Endothelial cell of umbilical vein (primary cell): ENCODE results near the gene CCL2. TPM values are rescaled to one million over a fixed set of nuclear protein-coding genes. Genes with fewer than 3 reads are reported as not detected.

ENCODE experiments used
- BruUV-seq: library from RNA; stranded (reverse); fragments of 400-500 nt; replicated peaks from 2 replicates; lab custom pipeline; 2021; lab: Mats Ljungman, UMichigan
- CTCF ChIA-PET: fragments of 300-600, 350-600 bp; sonication (Branson Sonifier 250); formaldehyde crosslinking; loops from one replicate; lab custom pipeline; 2021; ENCODE audit warnings: antibody characterized with exemption, inconsistent platforms; lab: Charles Lee
- POLR2A ChIA-PET: fragments of 300-600, 350-600 bp; sonication (Branson Sonifier 250); formaldehyde crosslinking; loops from one replicate; lab custom pipeline; 2021; ENCODE audit warnings: antibody characterized with exemption, inconsistent platforms; lab: Charles Lee
- DNase-seq: peaks from one replicate; pipeline ENCODE4 v3.0.0-alpha.2; 2011; ENCODE audit warnings: low read depth, low spot score
- FAIRE-seq: peaks from 2 replicates; lab custom pipeline; 2011; peaks lifted over from hg19 to GRCh38; lab: Jason Lieb, UNC
- H2AFZ ChIP-seq: 2 replicates; pipeline ENCODE4 v1.6.0; 2012; ENCODE audit warnings: low read depth, low read length, control low read depth, inconsistent platforms
- H3K27ac ChIP-seq: 2 replicates; pipeline ENCODE4 v1.5.1; 2011; ENCODE audit warnings: low read depth, mild to moderate bottlenecking, control low read depth, low read length, moderate library complexity; ENCODE audit not compliant: insufficient read depth
- H3K27me3 ChIP-seq, 2 experiments: 2 replicates each; pipeline versions ENCODE4 v1.6.0 to v1.6.1; 2011; ENCODE audit warnings: low read length in 2 of 2, mixed read lengths in 1 of 2; ENCODE audit not compliant: control insufficient read depth in 2 of 2, insufficient read depth in 2 of 2
- H3K36me3 ChIP-seq, 2 experiments: 2 replicates in 1 of 2; 3 replicates in 1 of 2; pipeline ENCODE4 v1.5.1; 2011; ENCODE audit warnings: low read length in 2 of 2, mild to moderate bottlenecking in 1 of 2, moderate library complexity in 1 of 2; ENCODE audit not compliant: control insufficient read depth in 2 of 2, insufficient read depth in 2 of 2; ENCODE audit errors: extremely low read depth in 1 of 2
- H3K4me1 ChIP-seq: 3 replicates; pipeline ENCODE4 v1.5.1; 2011; ENCODE audit warnings: mild to moderate bottlenecking, low read length; ENCODE audit not compliant: control insufficient read depth, insufficient read depth; ENCODE audit errors: extremely low read depth
- H3K4me2 ChIP-seq: 2 replicates; pipeline ENCODE4 v1.6.1; 2011; ENCODE audit warnings: low read length, control low read depth, mixed read lengths; ENCODE audit not compliant: insufficient read depth
- H3K4me3 ChIP-seq, 3 experiments: fragments of 200-600 bp in 1 of 3; sonication (generic), shearing (Covaris generic) in 1 of 3; replicated peaks in 1 of 3; 2 replicates each; pipeline ENCODE4 v1.5.1; 2011 to 2016; ENCODE audit warnings: control low read depth in 3 of 3, low read length in 3 of 3, mild to moderate bottlenecking in 2 of 3, inconsistent platforms in 1 of 3, low read depth in 1 of 3, moderate library complexity in 1 of 3; ENCODE audit not compliant: insufficient read depth in 1 of 3
- H3K79me2 ChIP-seq: 2 replicates; pipeline ENCODE4 v1.6.0; 2012; ENCODE audit warnings: low read length, inconsistent platforms; ENCODE audit not compliant: control insufficient read depth, insufficient read depth
- H3K9ac ChIP-seq: replicated peaks from 2 replicates; pipeline ENCODE3; 2011; ENCODE audit warnings: low read length, control low read depth; ENCODE audit not compliant: insufficient read depth; ENCODE audit errors: extremely low read depth
- H3K9me1 ChIP-seq: replicated peaks from 3 replicates; pipeline ENCODE4 v1.6.0; 2011; ENCODE audit warnings: mild to moderate bottlenecking, low read length; ENCODE audit not compliant: control insufficient read depth, insufficient read depth; ENCODE audit errors: extremely low read depth
- H3K9me3 ChIP-seq: replicated peaks from 2 replicates; pipeline ENCODE4 v1.5.1; 2012; ENCODE audit warnings: low read length, inconsistent platforms; ENCODE audit not compliant: control insufficient read depth, insufficient read depth
- H4K20me1 ChIP-seq: replicated peaks from 2 replicates; pipeline ENCODE3; 2011; ENCODE audit warnings: mild to moderate bottlenecking, low read length; ENCODE audit not compliant: control insufficient read depth, insufficient read depth; ENCODE audit errors: extremely low read depth
- CTCF ChIP-seq, 2 donors: IDR thresholded peaks; 1 replicate in 1 of 2; 2 replicates in 1 of 2; pipeline ENCODE4 v1.5.1; 2011; ENCODE audit warnings: low read length in 2 of 2, mild to moderate bottlenecking in 2 of 2, moderate library complexity in 2 of 2, control low read depth in 1 of 2, inconsistent platforms in 1 of 2, low read depth in 1 of 2; ENCODE audit not compliant: insufficient read depth in 1 of 2; ENCODE audit errors: extremely low read depth in 1 of 2
- EZH2 ChIP-seq: IDR thresholded peaks from 2 replicates; pipeline ENCODE4 v1.6.1; 2012; ENCODE audit warnings: borderline replicate concordance, low read depth, mild to moderate bottlenecking, moderate library complexity, low read length, inconsistent platforms; ENCODE audit not compliant: severe bottlenecking
- FOS ChIP-seq: IDR thresholded peaks from 2 replicates; pipeline ENCODE4 v1.6.1; 2011; ENCODE audit warnings: mild to moderate bottlenecking, low read length, moderate library complexity, borderline replicate concordance; ENCODE audit not compliant: insufficient read depth
- GATA2 ChIP-seq: IDR thresholded peaks from 2 replicates; pipeline ENCODE4 v1.7.0; 2011; ENCODE audit warnings: low read depth, mild to moderate bottlenecking, moderate library complexity, mixed read lengths, low read length; ENCODE audit not compliant: insufficient read length, insufficient read depth
- JUN ChIP-seq: IDR thresholded peaks from 2 replicates; pipeline ENCODE4 v1.6.1; 2011; ENCODE audit warnings: borderline replicate concordance, low read depth; ENCODE audit not compliant: insufficient read length, insufficient read depth
- MAX ChIP-seq: IDR thresholded peaks from 2 replicates; pipeline ENCODE4 v1.6.1; 2011; ENCODE audit not compliant: insufficient read depth, insufficient read length
- MYC ChIP-seq: IDR thresholded peaks from one replicate; pipeline ENCODE4 v1.6.1; 2011; ENCODE audit warnings: mild to moderate bottlenecking, low read depth, low read length
- POLR2A ChIP-seq: IDR thresholded peaks from 2 replicates; pipeline ENCODE4 v1.6.1; 2012; ENCODE audit warnings: low read depth, mild to moderate bottlenecking, control low read depth, low read length
- POLR2AphosphoS5 ChIP-seq: IDR thresholded peaks from 2 replicates; pipeline ENCODE4 v1.6.1; 2012; ENCODE audit warnings: low read depth, mild to moderate bottlenecking, control low read depth, low read length, moderate library complexity; ENCODE audit not compliant: insufficient read depth
- dilution Hi-C: fragments of 300-500 bp; cut with MboI; formaldehyde crosslinking; loops from one replicate; pipeline ENCODE4 v1.15.0; 2019; ENCODE audit warnings: low sequenced_read_pairs; ENCODE audit not compliant: extremely low pct_ligation_motif_present
- intact Hi-C: fragments of 100-400 bp; cut with micrococcal nuclease; formaldehyde crosslinking; loops from one replicate; pipeline ENCODE4 v1.10.0; 2022
- polyA plus RNA-seq, 4 experiments: library from polyadenylated mRNA; depleted of rRNA in 3 of 4; stranded (reverse) in 3 of 4; unstranded in 1 of 4; fragments of >200 nt; gene quantifications; 2 replicates each; pipeline versions ENCODE4 v1.2.1 to v1.2.3, GENCODE V29; 2011 to 2012; ENCODE audit warnings: missing spikeins in 1 of 4
- total RNA-seq: library from RNA; stranded (reverse); gene quantifications from 2 replicates; pipeline ENCODE4 v1.2.3, GENCODE V29; 2021

The CCL2 gene
- total and polyA plus RNA-seq, 2 donors (not counting 3 experiments of a cell fraction or from before 2014, with no cell fraction given) = 238 to 599 TPM

GRCh38 chr17:34249061-34249460, 6.0 kb upstream of the CCL2 start:
- intact Hi-C loops = no loop called here
- POLR2A ChIA-PET = interaction anchor here (2.0 to 2.1 kb wide), 2 partner anchors 11 to 14 kb away, joined by 8 to 12 read pairs; no protein-coding TSS in a partner anchor
- peak overlapping the region; percentile 51 for H2AFZ ChIP-seq
- H3K4me2 ChIP-seq = peak overlapping the region; percentile 36
- CTCF ChIA-PET = interaction anchor here (0.9 to 3.0 kb wide), 7 partner anchors 11 to 112 kb away, joined by 3 to 18 read pairs (median 4); no protein-coding TSS in a partner anchor
- no peaks in the 10 kb centered on the region for H4K20me1 ChIP-seq
- peak overlapping the region; percentile 83 for H3K9ac ChIP-seq
- no TSS peak for BruUV-seq
- DNase-seq (no peak), FAIRE-seq (no peak)
- H3K27ac ChIP-seq = peak overlapping the region; percentile 99
- TF ChIP-seq MYC (no peak), FOS (no peak), GATA2 (no peak), POLR2AphosphoS5 (no peak), JUN (no peak), MAX (no peak)
- no peaks in the 10 kb centered on the region for H3K36me3 ChIP-seq
- no peaks in the 10 kb centered on the region for H3K79me2 ChIP-seq
- dilution Hi-C loops = no loop called here
- H3K27me3 ChIP-seq = no peaks in the 10 kb centered on the region
- H3K9me3 ChIP-seq = no peaks in the 10 kb centered on the region
- no peaks in the 10 kb centered on the region for H3K9me1 ChIP-seq
- no peak overlapping the region for H3K4me3 ChIP-seq
- H3K4me1 ChIP-seq = peaks cover 66% of the 10 kb centered on the region

GRCh38 chr17:34249478-34249877, 5.6 kb upstream of the CCL2 start:
- no TSS peak for BruUV-seq
- dilution Hi-C loops (no loop called here), intact Hi-C loops (no loop called here)
- Histone ChIP-seq H3K9me3 (no peaks in the 10 kb centered on the region), H3K27me3 (no peaks in the 10 kb centered on the region), H3K27ac (peak overlapping the region; percentile 99), H4K20me1 (no peaks in the 10 kb centered on the region), H3K79me2 (no peaks in the 10 kb centered on the region), H3K36me3 (no peaks in the 10 kb centered on the region), H2AFZ (no peak overlapping the region), H3K4me3 (no peak overlapping the region), H3K4me2 (peak overlapping the region; percentile 36), H3K4me1 (peaks cover 68% of the 10 kb centered on the region), H3K9ac (peak overlapping the region; percentile 83), H3K9me1 (no peaks in the 10 kb centered on the region)
- DNase-seq (peak; percentile 16), FAIRE-seq (no peak)
- ChIA-PET POLR2A (interaction anchor here (2.0 to 2.1 kb wide), 2 partner anchors 11 to 14 kb away, joined by 8 to 12 read pairs; no protein-coding TSS in a partner anchor), CTCF (interaction anchor here (0.7 to 3.0 kb wide), 8 partner anchors 9 to 112 kb away, joined by 3 to 18 read pairs (median 4); no protein-coding TSS in a partner anchor)
- no peak for TF ChIP-seq EZH2
- no peak for TF ChIP-seq FOS
- TF ChIP-seq MYC = no peak
- no peak for TF ChIP-seq CTCF (IDR thresholded peaks at IDR 0.05; ENCODE audit: extremely low read depth in 1 of 2, insufficient read depth in 1 of 2, low read depth in 1 of 2, low read length in 2 of 2)
- no peak for TF ChIP-seq POLR2A
- no peak for TF ChIP-seq GATA2
- TF ChIP-seq POLR2AphosphoS5 = no peak
- no peak for TF ChIP-seq JUN
- no peak for TF ChIP-seq MAX
